HG02678 (cell line): ENCODE results near the gene FAM153A.
"Not testable (repeated sequence)": the region's sequence is repeated elsewhere in the genome, so short reads cannot be mapped to it uniquely, and the experiment has no call there.

Experiments used
- ATAC-seq: cut with Tn5 transposase; IDR thresholded peaks from one replicate; pipeline ENCODE4 v1.9.1; 2021; ENCODE audit warnings: mild to moderate bottlenecking, moderate library complexity; ENCODE audit not compliant: unreplicated experiment

FAM153A gene

DNA sequence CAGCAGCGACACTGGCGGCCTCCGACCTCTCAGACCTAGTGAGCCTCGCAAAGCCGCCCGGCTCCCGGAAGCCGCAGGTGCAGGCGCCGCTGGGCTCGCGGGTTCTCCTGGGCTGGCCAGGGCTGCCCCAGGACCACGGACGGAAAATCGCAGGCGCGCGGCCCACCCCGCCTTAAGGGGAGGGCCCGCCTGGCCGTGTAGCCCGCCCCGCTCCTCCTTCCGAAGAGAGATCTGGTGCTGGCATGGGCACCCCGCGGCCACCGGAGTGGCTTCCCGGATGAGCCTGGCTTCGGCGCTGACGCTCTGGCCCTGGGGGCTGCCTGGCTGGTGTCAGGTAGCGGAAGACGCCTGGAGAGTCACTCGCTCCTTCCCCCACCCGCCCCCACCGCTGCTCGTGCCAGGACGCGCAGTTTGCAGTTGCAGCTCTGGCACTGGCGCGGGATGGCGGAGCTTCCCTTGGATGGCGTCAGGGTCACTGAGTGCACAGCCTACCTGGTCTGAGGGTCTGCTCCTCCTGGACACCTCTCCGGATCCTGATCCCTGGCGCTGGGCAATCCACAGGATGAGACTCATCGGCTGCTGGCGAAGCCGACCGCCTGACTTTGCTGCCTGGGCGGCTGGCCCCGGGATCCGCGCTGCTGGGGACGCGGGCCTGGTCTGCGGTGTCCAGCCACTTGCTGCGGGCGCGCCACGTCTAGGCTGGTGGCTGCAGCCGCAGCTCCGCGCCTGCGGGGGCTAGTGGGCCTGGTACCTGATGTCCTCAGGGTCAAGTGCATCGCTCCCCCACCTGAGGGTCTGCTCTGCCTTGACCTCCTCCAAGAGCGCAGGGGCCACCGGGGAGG, at the start of gene FAM153A:
Gene FAM153A (minus strand): TSS at position 108 of the 842 bp plus-strand sequence.
- not testable (repeated sequence) for ATAC-seq

DNA sequence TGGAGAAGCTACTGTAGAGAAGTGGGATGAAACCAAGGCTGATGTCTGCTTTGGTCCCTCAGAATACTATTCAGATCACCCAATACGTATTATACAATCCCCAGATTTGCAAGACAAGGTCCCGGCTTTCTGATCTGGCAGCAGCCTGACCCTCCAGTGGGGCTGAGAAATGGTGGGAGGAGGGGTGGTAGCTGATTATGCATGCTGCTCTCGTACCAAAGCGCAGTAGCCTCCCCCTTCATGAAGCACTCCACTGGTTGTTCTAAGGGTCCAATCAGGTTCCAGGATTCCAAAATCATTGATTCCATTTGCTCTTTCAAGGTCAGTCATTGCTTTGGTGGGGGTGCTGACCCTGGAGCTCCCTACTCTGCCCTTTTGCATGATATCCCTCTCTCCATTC, 49.6 kb upstream of the FAM153A start:
- not testable (repeated sequence) for ATAC-seq

- ATAC-seq: not testable (repeated sequence)
These were observed 43.4 kb upstream of the FAM153A start for GRCh38 chr5:177826073-177826472.

GRCh38 chr5:177824776-177825175, 42.1 kb upstream of the FAM153A start:
- not testable (repeated sequence) for ATAC-seq

DNA sequence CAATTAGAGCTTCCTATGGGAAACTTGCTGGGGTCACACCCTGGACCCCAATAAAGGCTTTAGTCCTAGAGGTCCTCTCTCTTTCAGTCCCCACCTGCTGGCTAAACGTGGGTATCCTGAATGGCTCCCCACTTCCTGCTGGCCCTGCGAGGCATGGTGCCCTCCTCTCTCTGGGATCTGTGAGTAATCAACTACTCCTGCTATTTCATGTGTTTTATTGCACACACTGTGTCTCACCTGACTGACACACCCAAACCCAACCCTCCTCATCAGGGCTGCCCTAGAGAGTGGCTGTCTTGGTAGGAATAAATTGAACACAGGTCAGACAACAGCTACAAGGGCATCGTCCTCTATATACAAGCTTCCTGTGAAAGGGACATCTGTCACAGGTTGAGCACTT, 39.8 kb upstream of the FAM153A start:
- ATAC-seq: not testable (repeated sequence)

GRCh38 chr5:177819664-177820063, 37.0 kb upstream of the FAM153A start:
- not testable (repeated sequence) for ATAC-seq

DNA sequence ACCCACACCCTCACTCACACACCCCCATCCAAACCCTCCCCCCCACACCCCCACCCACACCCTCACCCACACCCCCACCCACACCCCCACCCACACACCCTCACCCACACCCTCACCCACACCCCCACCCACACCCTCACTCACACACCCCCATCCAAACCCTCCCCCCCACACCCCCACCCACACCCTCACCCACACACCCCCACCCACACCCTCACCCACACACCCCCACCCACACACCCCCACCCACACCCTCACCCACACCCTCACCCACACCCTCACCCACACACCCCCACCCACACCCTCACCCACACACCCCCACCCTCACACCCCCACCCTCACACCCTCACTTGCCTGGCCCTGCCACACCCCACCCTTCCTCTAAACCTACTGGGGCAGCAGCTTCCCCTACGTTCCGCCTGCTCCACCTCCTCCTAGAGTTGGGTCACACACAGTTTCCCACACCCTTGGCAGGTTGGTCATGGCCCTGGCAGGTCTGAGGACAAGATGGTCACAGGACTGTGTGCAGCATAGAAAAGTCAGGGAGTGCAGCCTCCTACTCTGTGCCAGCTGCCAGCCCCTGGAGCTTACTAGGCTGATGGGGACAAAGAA, 30.2 kb upstream of the FAM153A start:
- not testable (repeated sequence) for ATAC-seq

- ATAC-seq: not testable (repeated sequence)
These were observed 29.6 kb upstream of the FAM153A start for GRCh38 chr5:177812160-177812743.

- ATAC-seq: not testable (repeated sequence)
These were observed 26.7 kb upstream of the FAM153A start for GRCh38 chr5:177809209-177809913.

DNA sequence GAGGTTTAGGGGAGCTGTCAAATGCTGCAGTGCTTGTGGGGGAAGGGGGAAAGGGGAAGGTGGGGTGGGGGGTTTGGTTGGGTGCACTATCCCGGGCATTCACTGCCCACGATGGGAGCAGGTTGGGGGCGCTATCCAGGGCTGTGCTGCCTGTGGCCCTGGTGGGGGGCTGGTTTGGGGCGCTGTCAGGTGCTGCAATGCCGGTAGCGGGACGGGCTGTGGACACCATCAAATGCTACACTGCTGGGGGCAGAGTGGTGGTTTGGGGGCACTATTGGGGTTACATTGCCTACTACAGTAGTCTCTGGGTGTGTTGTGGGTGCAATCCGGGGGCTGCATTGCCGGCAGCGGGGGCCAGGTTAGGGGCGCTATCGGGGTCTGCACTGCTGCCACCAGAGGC, 25.7 kb upstream of the FAM153A start:
- not testable (repeated sequence) for ATAC-seq

DNA sequence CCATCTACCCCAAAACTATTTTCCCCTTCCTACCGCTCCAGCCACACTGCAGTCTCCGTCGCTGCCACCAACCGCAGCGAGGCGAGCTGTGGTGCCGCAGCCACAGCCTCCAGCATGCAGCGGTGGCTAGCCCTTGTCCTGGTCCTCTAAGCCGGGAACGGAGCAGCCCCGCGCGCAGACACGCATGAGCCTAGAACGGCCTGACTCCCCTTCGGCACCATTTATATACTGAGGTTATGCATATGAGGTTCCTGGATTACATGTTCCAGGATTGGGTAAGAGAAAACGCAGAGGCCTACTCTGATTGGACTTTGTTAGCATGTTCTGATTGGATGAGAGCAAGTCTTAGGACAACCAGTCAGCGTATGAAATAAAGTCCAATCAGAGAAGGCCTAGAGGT, 24.6 kb upstream of the FAM153A start:
- not testable (repeated sequence) for ATAC-seq

GRCh38 chr5:177801427-177801826, 18.7 kb upstream of the FAM153A start:
- ATAC-seq: not testable (repeated sequence)

- ATAC-seq: not testable (repeated sequence)
These were observed 15.6 kb upstream of the FAM153A start for GRCh38 chr5:177798237-177798840.

- ATAC-seq: not testable (repeated sequence)
These were observed 10.6 kb upstream of the FAM153A start for GRCh38 chr5:177793272-177793671.

- ATAC-seq: not testable (repeated sequence)
These were observed 8.9 kb upstream of the FAM153A start for GRCh38 chr5:177791649-177792048.

DNA sequence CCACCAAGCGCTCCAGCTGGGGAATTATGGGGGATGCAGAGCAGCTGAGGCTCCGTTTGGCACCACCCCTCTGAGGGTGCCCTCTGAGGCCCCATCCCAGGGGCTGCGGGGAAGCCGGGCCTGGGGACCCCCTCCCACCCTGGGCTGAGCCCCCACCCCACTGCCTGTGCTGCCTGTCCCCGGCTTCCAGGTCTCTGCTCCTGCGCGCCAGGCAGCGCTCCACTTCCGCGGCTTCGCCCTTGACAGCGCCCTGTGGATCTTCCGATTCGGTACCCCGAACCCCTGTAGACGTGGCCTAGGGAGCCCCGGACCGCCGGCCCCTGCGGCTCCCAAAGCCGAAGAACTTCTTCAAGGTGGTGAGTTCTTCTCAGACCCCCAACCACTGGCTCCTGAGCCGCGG, 530 bp downstream of the FAM153A start:
- ATAC-seq: not testable (repeated sequence)

- not testable (repeated sequence) for ATAC-seq
These were observed 11.5 kb downstream of the FAM153A start for GRCh38 chr5:177771206-177771605.

DNA sequence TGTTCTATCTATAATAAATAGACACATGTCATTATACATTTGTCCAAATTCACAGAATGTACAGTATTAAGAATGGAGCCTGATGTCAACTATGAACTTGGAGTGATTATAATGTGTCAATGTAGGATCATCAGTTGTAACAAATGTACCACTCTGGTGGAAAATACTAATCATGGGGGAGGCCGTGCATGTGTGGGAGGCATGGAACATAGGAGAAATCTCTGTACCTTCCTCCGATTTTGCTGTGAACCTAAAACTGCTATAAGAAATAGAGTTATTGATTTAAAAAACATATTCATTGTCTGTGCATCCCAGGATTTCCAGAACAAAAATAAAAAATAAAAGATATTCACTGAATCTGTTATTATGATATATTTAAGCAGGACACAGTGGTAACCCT, 12.1 kb downstream of the FAM153A start:
- ATAC-seq: not testable (repeated sequence)

DNA sequence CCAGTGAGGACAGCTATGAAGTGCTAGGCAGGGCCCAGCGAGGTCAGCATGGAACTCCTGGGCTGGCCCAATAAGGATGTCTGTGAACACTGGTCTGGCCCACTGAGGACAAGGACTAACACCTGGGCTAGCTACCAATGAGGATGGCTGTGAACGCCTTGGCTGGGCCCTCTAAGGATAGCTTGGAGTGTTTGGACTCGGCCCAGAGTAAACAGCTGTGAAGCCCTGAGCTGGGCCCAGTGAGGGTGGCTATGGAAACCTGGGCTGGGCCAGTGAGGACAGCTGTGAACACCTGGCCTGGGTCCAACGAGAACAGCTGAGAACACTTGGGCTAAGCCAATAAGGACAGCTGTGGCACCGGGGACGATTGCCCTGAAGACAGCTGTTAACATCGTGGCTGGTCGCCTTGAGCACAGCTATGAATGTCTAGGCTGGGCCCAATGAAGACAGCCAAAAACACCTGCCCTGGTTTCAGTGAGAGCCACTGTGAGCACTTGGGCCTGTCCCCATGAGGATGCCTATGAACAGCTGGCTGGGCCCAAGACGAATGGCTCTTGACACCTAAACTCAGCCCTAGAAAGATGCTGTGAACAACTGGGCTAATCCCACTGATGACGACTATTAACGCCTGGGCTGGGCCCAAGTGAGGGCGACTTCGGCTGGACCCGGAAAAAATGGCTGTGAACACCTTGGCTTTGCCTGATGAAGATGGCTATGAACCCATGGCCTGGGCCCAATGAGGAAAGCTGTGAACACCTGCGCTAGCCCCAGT, 18.8 kb downstream of the FAM153A start:
- ATAC-seq: not testable (repeated sequence)

DNA sequence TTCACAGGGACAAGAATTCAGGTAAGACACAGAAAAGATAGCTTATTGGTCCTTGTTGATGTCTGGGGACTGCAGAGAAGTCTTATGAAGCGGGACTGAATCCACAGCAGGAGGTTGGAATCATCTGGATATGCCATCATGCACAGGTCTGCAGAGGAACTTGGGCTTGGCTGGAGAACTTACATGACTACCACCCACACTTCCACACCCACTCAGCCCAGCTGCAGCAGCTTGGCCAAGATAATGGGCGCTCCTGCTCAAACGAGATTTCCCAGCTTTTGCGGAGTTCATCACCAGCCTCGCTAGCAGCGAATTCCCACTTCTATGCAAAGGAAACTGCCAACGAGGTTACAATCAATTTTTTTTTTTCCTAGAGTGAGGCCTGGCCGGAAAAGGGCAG, 21.7 kb downstream of the FAM153A start:
- ATAC-seq: not testable (repeated sequence)
